ENCODE results near the gene SEMA5A. TPM values are rescaled to one million over a fixed set of nuclear protein-coding genes. Genes with fewer than 3 reads are reported as not detected.

The SEMA5A gene
- total RNA-seq, 1 experiment from 2014 or later, result 0.15 TPM

- CTCF ChIA-PET, result no interaction called here
- DNase-seq (ENCODE audit: low read depth, low spot score) (no peak), ATAC-seq (no peak)
- Histone ChIP-seq H3K36me3 (ENCODE audit: control insufficient read depth, insufficient read depth, low read length) (no peaks in the 10 kb centered on the region), H3K9me3 (ENCODE audit: control insufficient read depth, insufficient read depth, low read depth, low read length) (no peaks in the 10 kb centered on the region), H3K4me1 (ENCODE audit: control insufficient read depth, insufficient read depth, low read length) (no peaks in the 10 kb centered on the region), H3K4me3 (ENCODE audit: low read depth in 2 of 2, low read length in 2 of 2) (no peak overlapping the region), H3K27ac (ENCODE audit: low read length) (no peak overlapping the region), H3K27me3 (ENCODE audit: control insufficient read depth, insufficient read depth, low read length) (no peaks in the 10 kb centered on the region)
- intact Hi-C loops (cut with micrococcal nuclease; ENCODE audit: unreplicated experiment) (no loop called here), in situ Hi-C loops (cut with HindIII; ENCODE audit: low pct_unique_long_range_greater_than_20kb, low sequenced_read_pairs) (no loop called here)
- BruUV-seq (replicated peaks), result no TSS peak
- TF ChIP-seq, protein P1, sequence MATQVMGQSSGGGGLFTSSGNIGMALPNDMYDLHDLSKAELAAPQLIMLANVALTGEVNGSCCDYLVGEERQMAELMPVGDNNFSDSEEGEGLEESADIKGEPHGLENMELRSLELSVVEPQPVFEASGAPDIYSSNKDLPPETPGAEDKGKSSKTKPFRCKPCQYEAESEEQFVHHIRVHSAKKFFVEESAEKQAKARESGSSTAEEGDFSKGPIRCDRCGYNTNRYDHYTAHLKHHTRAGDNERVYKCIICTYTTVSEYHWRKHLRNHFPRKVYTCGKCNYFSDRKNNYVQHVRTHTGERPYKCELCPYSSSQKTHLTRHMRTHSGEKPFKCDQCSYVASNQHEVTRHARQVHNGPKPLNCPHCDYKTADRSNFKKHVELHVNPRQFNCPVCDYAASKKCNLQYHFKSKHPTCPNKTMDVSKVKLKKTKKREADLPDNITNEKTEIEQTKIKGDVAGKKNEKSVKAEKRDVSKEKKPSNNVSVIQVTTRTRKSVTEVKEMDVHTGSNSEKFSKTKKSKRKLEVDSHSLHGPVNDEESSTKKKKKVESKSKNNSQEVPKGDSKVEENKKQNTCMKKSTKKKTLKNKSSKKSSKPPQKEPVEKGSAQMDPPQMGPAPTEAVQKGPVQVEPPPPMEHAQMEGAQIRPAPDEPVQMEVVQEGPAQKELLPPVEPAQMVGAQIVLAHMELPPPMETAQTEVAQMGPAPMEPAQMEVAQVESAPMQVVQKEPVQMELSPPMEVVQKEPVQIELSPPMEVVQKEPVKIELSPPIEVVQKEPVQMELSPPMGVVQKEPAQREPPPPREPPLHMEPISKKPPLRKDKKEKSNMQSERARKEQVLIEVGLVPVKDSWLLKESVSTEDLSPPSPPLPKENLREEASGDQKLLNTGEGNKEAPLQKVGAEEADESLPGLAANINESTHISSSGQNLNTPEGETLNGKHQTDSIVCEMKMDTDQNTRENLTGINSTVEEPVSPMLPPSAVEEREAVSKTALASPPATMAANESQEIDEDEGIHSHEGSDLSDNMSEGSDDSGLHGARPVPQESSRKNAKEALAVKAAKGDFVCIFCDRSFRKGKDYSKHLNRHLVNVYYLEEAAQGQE (IDR thresholded peaks at IDR 0.05; ENCODE audit: insufficient read depth in 1 of 2, low read depth in 2 of 2, low read length in 1 of 2), result no peak
- TF ChIP-seq POLR2AphosphoS5 (IDR thresholded peaks at IDR 0.05; ENCODE audit: low read depth, low read length), result no peak
- no peak for TF ChIP-seq SIN3A (IDR thresholded peaks at IDR 0.05; ENCODE audit: borderline replicate concordance, insufficient read depth, low read depth, low read length)
- no peak for TF ChIP-seq TCF7L2 (IDR thresholded peaks at IDR 0.05; ENCODE audit: low read depth, low read length)
- TF ChIP-seq, protein P2, sequence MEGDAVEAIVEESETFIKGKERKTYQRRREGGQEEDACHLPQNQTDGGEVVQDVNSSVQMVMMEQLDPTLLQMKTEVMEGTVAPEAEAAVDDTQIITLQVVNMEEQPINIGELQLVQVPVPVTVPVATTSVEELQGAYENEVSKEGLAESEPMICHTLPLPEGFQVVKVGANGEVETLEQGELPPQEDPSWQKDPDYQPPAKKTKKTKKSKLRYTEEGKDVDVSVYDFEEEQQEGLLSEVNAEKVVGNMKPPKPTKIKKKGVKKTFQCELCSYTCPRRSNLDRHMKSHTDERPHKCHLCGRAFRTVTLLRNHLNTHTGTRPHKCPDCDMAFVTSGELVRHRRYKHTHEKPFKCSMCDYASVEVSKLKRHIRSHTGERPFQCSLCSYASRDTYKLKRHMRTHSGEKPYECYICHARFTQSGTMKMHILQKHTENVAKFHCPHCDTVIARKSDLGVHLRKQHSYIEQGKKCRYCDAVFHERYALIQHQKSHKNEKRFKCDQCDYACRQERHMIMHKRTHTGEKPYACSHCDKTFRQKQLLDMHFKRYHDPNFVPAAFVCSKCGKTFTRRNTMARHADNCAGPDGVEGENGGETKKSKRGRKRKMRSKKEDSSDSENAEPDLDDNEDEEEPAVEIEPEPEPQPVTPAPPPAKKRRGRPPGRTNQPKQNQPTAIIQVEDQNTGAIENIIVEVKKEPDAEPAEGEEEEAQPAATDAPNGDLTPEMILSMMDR (IDR thresholded peaks at IDR 0.05), result no peak
- POLR2A ChIA-PET, result no interaction called here
Observed at GRCh38 chr5:9186069-9186468, 359.8 kb downstream of the SEMA5A start.

DNA sequence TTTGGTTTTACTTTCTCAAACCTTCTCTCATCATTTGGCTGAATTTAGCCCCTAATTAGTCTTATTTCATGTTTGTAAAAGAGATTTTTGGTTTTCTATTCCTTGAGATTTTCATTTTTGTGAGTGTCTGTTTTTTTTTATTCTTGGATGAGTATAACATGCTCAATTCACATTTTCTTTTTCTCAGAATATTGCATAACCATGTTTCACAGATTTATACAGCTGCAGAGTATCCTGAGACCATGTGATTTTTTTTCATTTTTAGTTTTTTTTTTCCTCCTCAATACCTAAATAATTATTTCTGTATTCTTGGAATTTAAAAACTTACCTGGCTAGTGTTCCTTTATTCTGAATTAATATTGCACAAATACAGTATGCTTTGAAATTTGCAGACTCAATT is 361.9 kb downstream of the SEMA5A start:
- intact Hi-C loops (cut with micrococcal nuclease; ENCODE audit: unreplicated experiment) (no loop called here), in situ Hi-C loops (cut with HindIII; ENCODE audit: low pct_unique_long_range_greater_than_20kb, low sequenced_read_pairs) (no loop called here)
- Histone ChIP-seq H3K27me3 (ENCODE audit: control insufficient read depth, insufficient read depth, low read length) (no peaks in the 10 kb centered on the region), H3K36me3 (ENCODE audit: control insufficient read depth, insufficient read depth, low read length) (no peaks in the 10 kb centered on the region), H3K27ac (ENCODE audit: low read length) (no peak overlapping the region), H3K9me3 (ENCODE audit: control insufficient read depth, insufficient read depth, low read depth, low read length) (no peaks in the 10 kb centered on the region), H3K4me3 (ENCODE audit: low read depth in 2 of 2, low read length in 2 of 2) (no peak overlapping the region), H3K4me1 (ENCODE audit: control insufficient read depth, insufficient read depth, low read length) (no peaks in the 10 kb centered on the region)
- POLR2A ChIA-PET, result no interaction called here
- ATAC-seq (no peak), DNase-seq (ENCODE audit: low read depth, low spot score) (no peak)
- TF ChIP-seq, protein P1 (IDR thresholded peaks at IDR 0.05; ENCODE audit: insufficient read depth in 1 of 2, low read depth in 2 of 2, low read length in 1 of 2), result no peak
- TF ChIP-seq TCF7L2 (IDR thresholded peaks at IDR 0.05; ENCODE audit: low read depth, low read length), result no peak
- BruUV-seq (replicated peaks), result no TSS peak
- CTCF ChIA-PET, result interaction anchor here (0.7 kb wide), 1 partner anchor 1295 kb away, joined by 5 read pairs; no protein-coding TSS in a partner anchor
